Osteoblast (primary cell): ENCODE results near the gene ESF1. TPM values are rescaled to one million over a fixed set of nuclear protein-coding genes. Genes with fewer than 3 reads are reported as not detected.

ENCODE experiments used
- DNase-seq: peaks from one replicate; pipeline ENCODE4 v3.0.0; 2011; ENCODE audit warnings: low spot score, mixed read lengths; ENCODE audit not compliant: insufficient read length; ENCODE audit errors: missing footprints
- H2AFZ ChIP-seq: 2 replicates; pipeline ENCODE4 v1.6.0; 2011; ENCODE audit warnings: mild to moderate bottlenecking, low read length
- H3K27ac ChIP-seq: 2 replicates; pipeline ENCODE4 v1.5.1; 2011; ENCODE audit warnings: mild to moderate bottlenecking, low read depth, low read length, moderate library complexity
- H3K27me3 ChIP-seq: 2 replicates; pipeline ENCODE4 v1.6.0; 2012; ENCODE audit warnings: mild to moderate bottlenecking, control low read depth, inconsistent platforms, low read length, moderate library complexity; ENCODE audit not compliant: insufficient read depth
- H3K36me3 ChIP-seq: 2 replicates; pipeline ENCODE4 v1.5.1; 2011; ENCODE audit warnings: mild to moderate bottlenecking, low read length, control low read depth, moderate library complexity; ENCODE audit not compliant: insufficient read depth
- H3K4me1 ChIP-seq: 2 replicates; pipeline ENCODE4 v1.5.1; 2011; ENCODE audit warnings: mild to moderate bottlenecking, low read length, control low read depth, moderate library complexity; ENCODE audit not compliant: insufficient read depth
- H3K4me2 ChIP-seq: 2 replicates; pipeline ENCODE4 v1.6.0; 2011; ENCODE audit warnings: mild to moderate bottlenecking, low read length; ENCODE audit not compliant: insufficient read depth
- H3K4me3 ChIP-seq: fragments of 200-600 bp; sonication (generic); 3 replicates; pipeline ENCODE4 v1.5.1; 2012; ENCODE audit warnings: mild to moderate bottlenecking, low read length, inconsistent platforms; ENCODE audit not compliant: insufficient read depth
- H3K79me2 ChIP-seq: 2 replicates; pipeline ENCODE4 v1.6.0; 2012; ENCODE audit warnings: mild to moderate bottlenecking, low read length, control low read depth, inconsistent platforms; ENCODE audit not compliant: insufficient read depth
- H3K9me3 ChIP-seq: 2 replicates; pipeline ENCODE4 v1.5.1; 2011; ENCODE audit warnings: low read depth, low read length, control low read depth
- H4K20me1 ChIP-seq: 2 replicates; pipeline ENCODE4 v1.6.0; 2012; ENCODE audit warnings: mild to moderate bottlenecking, low read length, control low read depth; ENCODE audit not compliant: insufficient read depth
- total RNA-seq: library from RNA; depleted of rRNA; stranded (reverse); fragments of >200 nt; gene quantifications from 2 replicates; pipeline ENCODE4 v1.2.3, GENCODE V29; 2012
- TF ChIP-seq, protein P1 (sequence below): IDR thresholded peaks from 2 replicates; pipeline ENCODE4 v1.5.1; 2011; ENCODE audit warnings: mild to moderate bottlenecking, low read depth, low read length, moderate library complexity; ENCODE audit errors: extremely low read depth

Gene ESF1
- total RNA-seq, 1 donor: 9.0 TPM

DNA sequence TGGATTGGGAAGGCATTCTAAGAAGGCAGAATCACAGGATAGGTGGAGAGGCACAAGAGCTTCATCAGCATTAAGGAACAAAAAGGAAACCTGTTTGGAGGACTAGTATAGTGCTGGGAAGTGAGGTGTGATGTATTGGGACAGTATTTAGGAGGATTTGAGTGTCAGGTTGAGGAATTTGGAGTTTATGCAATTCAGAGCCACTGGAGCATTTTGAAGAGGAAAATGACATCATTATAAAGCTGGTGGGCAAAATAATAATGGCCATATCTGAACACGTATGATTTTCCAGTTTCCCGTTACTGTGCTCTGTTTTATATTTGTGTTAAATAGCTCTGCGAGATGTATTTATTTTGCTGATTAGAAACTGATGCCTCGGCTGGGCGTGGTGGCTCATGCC is 14.3 kb upstream of the ESF1 start:
- H3K27ac ChIP-seq: no peak overlapping the region
- peaks cover 15% of the 10 kb centered on the region for H3K4me1 ChIP-seq
- no peak for DNase-seq
- no peak overlapping the region for H2AFZ ChIP-seq
- no peak overlapping the region for H3K4me2 ChIP-seq
- H3K36me3 ChIP-seq: peaks cover 58% of the 10 kb centered on the region
- H3K27me3 ChIP-seq: no peaks in the 10 kb centered on the region
- no peaks in the 10 kb centered on the region for H3K79me2 ChIP-seq
- TF ChIP-seq, protein P1, sequence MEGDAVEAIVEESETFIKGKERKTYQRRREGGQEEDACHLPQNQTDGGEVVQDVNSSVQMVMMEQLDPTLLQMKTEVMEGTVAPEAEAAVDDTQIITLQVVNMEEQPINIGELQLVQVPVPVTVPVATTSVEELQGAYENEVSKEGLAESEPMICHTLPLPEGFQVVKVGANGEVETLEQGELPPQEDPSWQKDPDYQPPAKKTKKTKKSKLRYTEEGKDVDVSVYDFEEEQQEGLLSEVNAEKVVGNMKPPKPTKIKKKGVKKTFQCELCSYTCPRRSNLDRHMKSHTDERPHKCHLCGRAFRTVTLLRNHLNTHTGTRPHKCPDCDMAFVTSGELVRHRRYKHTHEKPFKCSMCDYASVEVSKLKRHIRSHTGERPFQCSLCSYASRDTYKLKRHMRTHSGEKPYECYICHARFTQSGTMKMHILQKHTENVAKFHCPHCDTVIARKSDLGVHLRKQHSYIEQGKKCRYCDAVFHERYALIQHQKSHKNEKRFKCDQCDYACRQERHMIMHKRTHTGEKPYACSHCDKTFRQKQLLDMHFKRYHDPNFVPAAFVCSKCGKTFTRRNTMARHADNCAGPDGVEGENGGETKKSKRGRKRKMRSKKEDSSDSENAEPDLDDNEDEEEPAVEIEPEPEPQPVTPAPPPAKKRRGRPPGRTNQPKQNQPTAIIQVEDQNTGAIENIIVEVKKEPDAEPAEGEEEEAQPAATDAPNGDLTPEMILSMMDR: no peak
- H3K9me3 ChIP-seq: no peaks in the 10 kb centered on the region
- H4K20me1 ChIP-seq: peaks cover 10% of the 10 kb centered on the region
- H3K4me3 ChIP-seq: no peak overlapping the region

DNA sequence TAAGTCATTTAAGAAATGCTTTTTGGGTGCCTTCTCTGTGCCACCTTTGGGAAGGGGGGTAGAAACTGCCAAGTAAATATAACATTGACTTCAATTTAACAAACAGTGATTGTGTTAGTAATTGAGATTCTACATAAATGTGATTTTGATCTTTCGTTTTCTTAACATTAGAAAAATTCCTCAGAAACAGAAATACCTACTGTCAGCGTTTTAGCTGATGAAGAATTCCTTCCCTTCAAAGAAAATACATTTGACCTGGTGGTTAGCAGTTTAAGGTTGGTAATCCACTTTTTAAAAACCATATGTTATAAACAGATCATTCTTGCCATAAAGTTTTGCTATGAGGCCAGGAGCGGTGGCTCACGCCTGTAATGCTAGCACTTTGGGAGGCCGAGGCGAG is 9.9 kb upstream of the ESF1 start:
- no peak overlapping the region for H3K4me2 ChIP-seq
- no peak for DNase-seq
- no peak overlapping the region for H3K27ac ChIP-seq
- H2AFZ ChIP-seq: no peak overlapping the region
- no peaks in the 10 kb centered on the region for H4K20me1 ChIP-seq
- H3K4me3 ChIP-seq: no peak overlapping the region
- H3K79me2 ChIP-seq: peaks cover 19% of the 10 kb centered on the region
- TF ChIP-seq, protein P1: no peak
- no peaks in the 10 kb centered on the region for H3K4me1 ChIP-seq
- no peaks in the 10 kb centered on the region for H3K27me3 ChIP-seq
- H3K9me3 ChIP-seq: no peaks in the 10 kb centered on the region
- H3K36me3 ChIP-seq: peaks cover 68% of the 10 kb centered on the region

DNA sequence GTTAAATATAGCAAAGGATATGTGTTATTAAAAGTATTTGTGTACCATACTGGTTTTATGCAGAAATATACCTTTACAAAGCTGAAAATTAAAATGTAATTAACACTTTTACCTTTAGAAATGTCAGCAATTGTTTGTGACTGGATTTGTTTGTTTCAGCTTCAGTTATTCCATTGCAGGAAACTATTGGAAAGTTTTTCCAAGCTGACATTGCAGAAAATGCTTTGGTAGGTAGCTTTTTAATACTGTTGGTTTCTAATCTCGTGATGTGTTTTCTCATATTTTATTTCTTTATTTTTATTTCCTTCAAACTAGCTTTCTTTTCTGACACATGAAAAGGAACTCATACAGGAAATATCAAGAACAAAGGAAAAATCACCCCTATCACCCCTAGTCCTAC is 8.3 kb upstream of the ESF1 start:
- no peak for DNase-seq
- Histone ChIP-seq H3K9me3 (no peaks in the 10 kb centered on the region), H3K4me2 (no peak overlapping the region), H3K36me3 (peaks cover 72% of the 10 kb centered on the region), H3K4me3 (no peak overlapping the region), H3K27me3 (no peaks in the 10 kb centered on the region), H3K4me1 (no peaks in the 10 kb centered on the region), H2AFZ (no peak overlapping the region), H4K20me1 (no peaks in the 10 kb centered on the region), H3K79me2 (peaks cover 19% of the 10 kb centered on the region), H3K27ac (no peak overlapping the region)
- TF ChIP-seq, protein P1: no peak

DNA sequence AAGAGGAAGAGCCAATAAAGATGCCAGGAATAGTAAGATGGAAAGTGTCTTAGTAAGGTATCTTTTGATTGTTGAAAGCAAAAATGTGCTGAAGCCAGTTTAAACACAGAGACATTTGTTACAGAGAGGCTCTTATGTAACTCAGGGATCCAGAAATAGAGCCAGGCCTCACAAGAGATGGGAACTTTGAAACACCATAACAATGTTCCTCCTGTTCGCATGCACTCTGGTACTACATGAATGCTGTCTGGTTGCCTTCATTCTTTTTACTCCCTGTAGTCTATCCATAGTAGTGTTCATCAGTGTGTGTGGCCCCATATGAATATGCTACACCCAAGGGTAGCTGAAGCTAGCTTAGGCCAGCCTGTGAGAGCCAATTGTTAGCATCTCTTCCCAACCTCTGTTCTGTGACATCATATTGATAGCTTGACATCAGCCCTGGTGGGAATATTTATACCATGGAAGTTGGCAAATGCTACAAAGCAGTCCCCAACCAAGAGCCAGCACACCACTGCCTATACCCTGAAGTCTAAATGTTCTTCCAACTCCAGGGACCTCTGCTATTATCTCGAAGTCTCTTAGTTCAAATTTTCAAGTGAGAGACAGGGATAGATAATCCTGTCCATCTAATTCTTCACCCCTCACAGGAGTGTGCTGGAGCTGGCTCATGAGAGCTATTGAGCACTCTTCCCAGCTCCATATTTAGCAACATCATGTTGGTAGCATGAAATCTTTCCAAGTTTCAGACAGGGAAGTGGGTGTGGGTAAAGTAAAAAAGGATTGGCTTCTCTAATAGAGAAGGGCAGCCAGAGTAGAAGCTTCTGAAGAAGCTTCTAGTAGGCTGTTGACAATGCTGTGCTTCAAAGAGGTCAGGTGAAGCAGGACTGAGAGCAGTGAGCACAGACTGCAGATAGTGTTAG is 7.1 kb upstream of the ESF1 start:
- Histone ChIP-seq H3K27me3 (no peaks in the 10 kb centered on the region), H3K36me3 (peaks cover 67% of the 10 kb centered on the region), H3K9me3 (no peaks in the 10 kb centered on the region), H4K20me1 (no peaks in the 10 kb centered on the region), H3K4me2 (no peak overlapping the region), H3K4me1 (no peaks in the 10 kb centered on the region), H3K79me2 (peaks cover 27% of the 10 kb centered on the region), H3K27ac (no peak overlapping the region), H3K4me3 (no peak overlapping the region), H2AFZ (no peak overlapping the region)
- no peak for DNase-seq
- TF ChIP-seq, protein P1: no peak
